Measurements from ENCODE around the gene CSRP1. TPM values are rescaled to one million over a fixed set of nuclear protein-coding genes. Genes with fewer than 3 reads are reported as not detected.

Gene CSRP1
- total and polyA plus RNA-seq, 2 of the 13 experiments (the other 11 are each of a cell fraction or from before 2014, with no cell fraction given): 17.7 to 68.9 TPM

- TF ChIP-seq POGK (CRISPR knock-in tag; conservative IDR thresholded peaks at IDR 0.05): peak; percentile 85; the same call in 1 of the 2 replicates
- peak; percentile 78 for TF ChIP-seq PHF8 (CRISPR knock-in tag; IDR thresholded peaks at IDR 0.05)
- no peak for TF ChIP-seq ZBTB4 (CRISPR knock-in tag; IDR thresholded peaks at IDR 0.05; ENCODE audit: borderline replicate concordance)
- TF ChIP-seq ZNF7 (CRISPR knock-in tag; IDR thresholded peaks at IDR 0.05): no peak
- peak; percentile 33; the same call in 1 of the 2 replicates for TF ChIP-seq SALL2 (CRISPR knock-in tag; IDR thresholded peaks at IDR 0.05)
- peak; percentile 57; the same call in 1 of the 2 replicates for TF ChIP-seq MAZ (IDR thresholded peaks at IDR 0.05; ENCODE audit: borderline replicate concordance, low read depth, low read length)
- TF ChIP-seq MAZ (CRISPR knock-in tag; IDR thresholded peaks at IDR 0.05; ENCODE audit: low read depth): peak; percentile 97
- 0 out of 2 replicates have a peak, but pooled peaks have one; percentile 47 for TF ChIP-seq RELA (CRISPR knock-in tag; IDR thresholded peaks at IDR 0.05)
- 0 out of 2 replicates have a peak, but pooled peaks have one; percentile 54 for TF ChIP-seq ZBTB46 (CRISPR knock-in tag; IDR thresholded peaks at IDR 0.05; ENCODE audit: borderline replicate concordance)
- no peak for TF ChIP-seq ZNF280B (CRISPR knock-in tag; IDR thresholded peaks at IDR 0.05; ENCODE audit: borderline replicate concordance)
- TF ChIP-seq ZNF687 (CRISPR knock-in tag; IDR thresholded peaks at IDR 0.05): peak; percentile 72
These were observed 37.9 kb downstream of the CSRP1 start, which contains the start of gene PHLDA3 (continued) for GRCh38 chr1:201468844-201469644.
